GM19324 (cell line): ENCODE results near the gene SLC44A1.

Experiments
- ATAC-seq: cut with Tn5 transposase; IDR thresholded peaks from one replicate; pipeline ENCODE4 v1.9.1; 2021; ENCODE audit warnings: mild to moderate bottlenecking, moderate library complexity; ENCODE audit not compliant: unreplicated experiment, low FRiP score

SLC44A1 gene

DNA sequence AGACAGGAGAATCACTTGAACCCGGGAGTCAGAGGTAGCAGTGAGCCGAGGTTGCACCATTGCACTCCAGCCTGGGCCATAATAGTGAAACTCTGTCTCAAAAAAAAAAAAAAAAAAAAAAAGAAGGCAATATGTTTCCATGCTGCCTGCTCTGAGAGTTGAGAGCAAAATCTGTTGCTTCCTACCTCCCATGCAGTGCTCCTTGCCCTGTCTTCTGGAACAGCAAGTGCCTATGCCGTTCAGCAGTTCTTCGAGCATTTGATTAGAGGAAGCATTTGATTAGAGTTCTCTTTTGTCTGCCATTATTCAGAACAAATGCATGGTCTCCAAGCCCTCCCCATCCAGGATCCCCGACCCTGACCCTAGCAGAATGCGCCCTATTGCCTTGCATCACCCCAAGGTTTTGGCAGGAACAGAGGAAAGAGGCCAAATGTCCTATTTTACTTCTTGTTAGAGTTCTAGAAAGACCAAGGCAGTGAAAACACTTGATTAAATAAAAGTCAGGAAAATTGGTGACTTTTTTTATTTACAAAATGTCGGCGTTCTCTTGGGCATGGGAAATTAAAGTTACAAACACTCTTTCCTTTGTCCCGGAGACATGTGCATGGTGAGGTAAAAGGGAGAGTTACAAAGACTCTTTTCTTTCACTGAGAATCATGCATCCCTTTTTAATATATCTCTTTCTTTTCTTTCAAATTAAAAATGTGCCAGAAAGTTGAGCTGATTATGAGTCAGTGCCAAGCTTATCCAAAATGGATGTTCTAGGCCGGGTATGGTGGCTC lies 175.6 kb downstream of the SLC44A1 start:
- ATAC-seq: no peak

GRCh38 chr9:105421154-105421553 lies 176.7 kb downstream of the SLC44A1 start:
- ATAC-seq: no peak

- ATAC-seq: no peak
Observed at GRCh38 chr9:105421864-105422263, 177.4 kb downstream of the SLC44A1 start.

GRCh38 chr9:105425816-105426433 lies 181.5 kb downstream of the SLC44A1 start:
- no peak for ATAC-seq

DNA sequence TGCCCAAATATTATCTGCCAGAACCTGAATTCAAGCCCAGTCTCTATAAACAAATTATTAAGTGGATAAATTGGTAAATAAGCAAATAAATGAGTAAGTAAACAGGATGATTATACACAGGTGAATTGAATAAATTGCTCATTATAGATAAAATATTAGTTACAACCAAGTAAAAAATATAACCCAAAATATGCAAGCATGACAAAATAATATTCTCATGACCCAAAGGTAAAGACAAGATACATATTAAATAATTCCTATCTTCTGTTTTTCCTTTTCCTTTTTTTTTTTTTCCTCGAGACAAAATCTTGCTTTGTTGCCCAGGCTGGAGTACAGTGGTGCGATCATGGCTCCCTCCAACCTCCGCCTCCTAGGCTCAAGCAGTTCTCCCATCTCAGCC lies 182.2 kb downstream of the SLC44A1 start:
- ATAC-seq: no peak

DNA sequence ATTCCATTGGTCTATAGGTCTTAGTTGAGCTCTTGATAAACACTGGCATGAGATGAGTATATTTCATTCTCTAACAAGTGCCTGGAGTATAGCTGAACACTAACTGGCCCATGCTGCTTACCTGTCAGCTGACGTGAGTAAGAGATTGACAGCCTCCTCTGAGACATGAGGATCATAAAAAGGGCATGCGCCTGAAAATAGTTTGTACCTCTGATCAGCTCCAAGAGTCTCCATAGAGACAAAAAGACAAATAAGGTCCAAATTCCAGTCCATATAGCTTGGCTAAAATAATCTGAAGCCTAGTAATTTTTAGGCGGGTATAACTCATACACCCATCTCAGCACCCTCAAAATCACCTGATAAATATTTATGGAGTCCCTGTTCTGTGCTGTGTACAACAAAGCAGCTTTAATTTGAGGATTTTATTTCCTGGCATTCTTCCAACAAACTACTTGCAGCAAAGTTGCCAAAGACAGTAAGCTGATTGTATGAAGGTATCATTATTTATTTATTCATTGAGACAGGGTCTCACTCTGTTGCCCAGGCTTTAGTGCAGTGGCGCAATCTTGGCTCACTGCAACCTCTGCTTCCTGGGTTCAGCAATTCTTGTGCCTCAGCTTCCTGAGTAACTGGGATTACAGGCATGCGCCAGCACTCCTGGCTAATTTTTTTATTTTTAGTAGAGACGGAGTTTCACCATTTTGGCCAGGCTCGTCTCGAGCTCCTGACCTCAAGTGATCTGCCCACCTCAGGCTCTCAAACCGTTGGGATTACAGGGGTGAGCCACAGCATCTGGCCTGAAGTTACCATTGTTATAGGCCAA lies 187.2 kb downstream of the SLC44A1 start:
- ATAC-seq: no peak

GRCh38 chr9:105432247-105432842 lies 187.9 kb downstream of the SLC44A1 start:
- ATAC-seq: no peak

GRCh38 chr9:105435453-105435852 lies 191.0 kb downstream of the SLC44A1 start:
- no peak for ATAC-seq

DNA sequence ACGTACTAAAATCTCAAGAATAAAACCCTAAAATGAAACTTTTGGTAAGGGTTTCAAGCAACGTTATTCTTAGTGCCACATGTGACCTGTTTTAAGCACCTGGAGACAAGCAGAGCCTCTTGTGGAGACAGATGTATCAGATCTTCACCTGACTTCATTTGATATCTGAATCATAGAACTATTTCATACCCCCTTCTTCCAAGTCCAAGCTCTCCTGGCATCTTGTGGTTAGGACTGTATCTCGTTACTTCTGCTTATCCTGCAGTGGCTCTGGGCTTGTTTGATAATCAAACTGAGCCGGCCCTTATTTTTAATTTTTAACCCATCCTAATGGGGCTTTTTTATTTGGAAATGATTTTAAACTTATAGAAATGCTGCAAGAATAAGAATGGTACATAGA lies 192.3 kb downstream of the SLC44A1 start:
- no peak for ATAC-seq

DNA sequence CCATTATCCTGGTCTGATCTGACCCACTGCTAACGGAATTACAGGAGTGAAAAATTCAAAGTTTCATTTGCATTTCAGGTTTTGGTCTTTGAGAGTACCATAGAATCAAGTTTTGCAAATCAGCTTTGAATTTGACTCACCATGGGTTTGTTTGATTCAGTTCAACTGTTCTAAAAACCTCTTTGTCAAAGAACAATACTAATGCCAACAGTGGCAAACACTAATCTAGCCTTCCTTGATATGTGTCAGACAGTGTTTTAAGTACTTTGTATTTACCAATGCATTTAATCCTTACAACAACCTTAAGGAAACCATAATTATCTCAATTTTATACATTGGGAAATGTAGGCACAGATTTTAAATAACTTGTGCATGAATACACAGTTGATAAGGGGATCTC lies 193.3 kb downstream of the SLC44A1 start:
- no peak for ATAC-seq

DNA sequence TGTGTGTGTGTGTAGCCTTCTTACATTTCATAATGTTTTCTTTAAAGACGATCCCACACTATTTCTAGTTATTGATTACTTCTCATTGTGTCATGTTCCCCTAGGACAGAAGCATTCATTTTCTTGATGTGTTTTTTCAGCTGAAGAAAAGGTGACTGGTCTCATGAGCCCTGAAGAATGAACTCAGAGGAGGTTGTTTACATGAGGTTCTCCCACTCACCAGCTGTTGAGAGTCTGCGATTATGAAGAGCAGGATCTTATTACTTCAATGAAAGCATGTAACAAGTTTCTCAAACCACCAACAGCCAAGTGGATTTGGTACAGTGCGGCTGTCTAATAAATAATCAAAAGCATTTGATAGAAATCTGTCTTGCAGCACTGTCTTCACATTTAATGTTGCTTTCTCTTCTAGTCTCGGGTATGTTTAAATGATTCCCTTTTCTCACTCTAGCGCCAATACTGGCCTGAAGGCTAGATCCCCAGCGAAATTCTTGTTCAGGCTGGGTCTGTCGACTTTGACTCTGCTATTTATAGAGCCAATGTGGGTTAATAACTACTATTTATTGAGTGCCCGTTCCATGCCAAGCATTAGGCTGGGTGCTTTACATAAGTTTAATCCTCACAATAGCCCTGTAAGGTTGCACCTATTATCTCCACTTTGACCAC lies 193.8 kb downstream of the SLC44A1 start:
- ATAC-seq: no peak

GRCh38 chr9:105439428-105439827 lies 195.0 kb downstream of the SLC44A1 start:
- ATAC-seq: no peak

GRCh38 chr9:105441616-105442160 lies 197.2 kb downstream of the SLC44A1 start:
- no peak for ATAC-seq

DNA sequence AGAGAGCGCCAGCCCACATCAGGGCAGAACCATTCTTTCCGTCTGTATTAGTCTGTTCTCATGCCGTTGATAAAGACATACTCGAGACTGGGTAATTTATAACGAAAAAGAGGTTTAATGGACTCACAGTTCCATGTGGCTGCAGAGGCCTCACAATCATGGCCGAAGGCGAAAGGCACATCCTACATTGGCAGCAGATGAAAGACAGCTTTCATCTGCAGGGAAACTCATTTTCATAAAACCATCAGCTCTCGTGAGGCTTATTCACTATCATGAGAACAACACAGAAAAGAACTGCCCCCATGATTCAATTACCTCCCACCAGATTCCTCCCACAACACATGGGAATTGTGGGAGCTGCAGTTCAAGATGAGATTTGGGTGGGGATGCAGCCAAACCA lies 198.7 kb downstream of the SLC44A1 start:
- no peak for ATAC-seq

- no peak for ATAC-seq
Observed at GRCh38 chr9:105444130-105444529, 199.7 kb downstream of the SLC44A1 start.

- ATAC-seq: no peak
Observed at GRCh38 chr9:105445203-105445881, 200.9 kb downstream of the SLC44A1 start.

GRCh38 chr9:105447386-105447813 lies 202.9 kb downstream of the SLC44A1 start:
- no peak for ATAC-seq

- ATAC-seq: peak; percentile 97
Observed at GRCh38 chr9:105447814-105448812, 203.7 kb downstream of the SLC44A1 start, which contains the start of gene FSD1L. FSD1L (plus strand) TSS chr9:105448034; CDS start chr9:105448221, 187 bp downstream.
